Stimulated activated CD4-positive, alpha-beta T cell treated with anti-CD3 and anti-CD28 coated beads, Interleukin-12 subunit alpha, Interleukin-12 subunit beta, amount 100 ng/mL, for 4 hours (primary cell): ENCODE measurements around the gene DTNBP1.
"Not testable (repeated sequence)": the region's sequence is repeated elsewhere in the genome, so short reads cannot be mapped to it uniquely, and the experiment has no call there.

ENCODE experiments used
- DNase-seq: peaks from one replicate; pipeline ENCODE4 v3.0.0-alpha.2; 2020

DTNBP1 gene

DNA sequence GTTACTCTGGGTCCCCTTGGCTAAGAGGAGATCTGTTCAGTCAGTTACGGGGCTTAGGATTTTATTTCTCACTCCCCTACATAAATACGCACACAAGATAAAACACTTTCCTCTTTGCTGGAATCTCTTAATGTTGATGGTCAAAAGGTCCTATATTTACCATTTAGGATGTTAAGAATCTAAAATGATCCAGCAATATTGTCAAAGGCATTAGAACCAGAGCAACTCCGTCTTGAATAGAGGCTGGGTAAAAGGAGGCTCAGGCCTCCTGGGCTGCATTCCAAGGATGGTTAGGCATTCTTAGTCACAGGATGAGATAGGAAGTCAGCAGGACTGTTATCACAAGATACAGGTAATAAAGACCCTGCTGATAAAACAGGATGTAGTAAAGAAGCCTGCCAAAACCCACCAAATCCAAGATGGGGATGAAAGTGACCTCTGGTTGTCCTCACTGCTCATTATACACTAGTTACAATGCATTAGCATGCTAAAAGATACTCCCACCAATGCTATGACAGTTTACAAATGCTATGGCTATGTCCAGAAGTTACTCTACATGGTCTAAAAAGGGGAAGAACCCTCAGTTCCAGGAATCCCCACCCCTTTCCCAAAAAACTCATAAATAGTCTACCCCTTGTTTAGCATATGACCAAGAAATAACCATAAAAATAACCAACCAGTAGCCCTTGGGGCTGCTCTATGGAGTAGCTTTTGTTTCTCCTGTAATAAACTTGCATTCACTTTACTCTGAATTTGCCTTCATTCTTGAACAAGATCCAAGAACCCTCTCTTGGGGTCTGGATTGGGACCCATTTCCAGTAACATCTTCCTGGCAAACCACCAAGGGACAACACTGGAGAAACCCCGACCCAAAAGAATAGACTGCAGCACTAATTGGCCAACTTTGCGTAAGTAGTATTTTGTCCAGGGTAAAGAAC is 107.5 kb downstream of the DTNBP1 start:
- DNase-seq = no peak

DNA sequence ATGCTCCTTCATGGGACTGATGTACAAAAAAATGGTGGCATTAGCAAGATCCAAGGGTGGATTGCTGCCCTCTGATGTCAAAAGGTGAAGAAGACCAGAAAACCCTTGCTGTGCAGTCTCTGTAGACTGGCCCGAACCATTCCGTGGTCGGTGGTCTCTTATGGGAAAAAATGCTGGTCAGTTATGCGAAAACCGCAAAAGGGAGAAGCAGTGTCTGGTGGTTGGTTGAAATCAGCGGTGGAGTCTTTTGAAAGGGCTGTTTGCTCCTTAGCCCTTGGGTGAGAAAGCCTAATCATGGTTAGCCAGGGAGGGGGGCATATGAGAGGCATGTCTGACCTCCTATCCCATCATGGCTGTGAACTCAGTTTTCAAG is 108.1 kb downstream of the DTNBP1 start:
- no peak for DNase-seq

- DNase-seq = no peak
Observed at GRCh38 chr6:15553736-15554294, 109.0 kb downstream of the DTNBP1 start.

DNA sequence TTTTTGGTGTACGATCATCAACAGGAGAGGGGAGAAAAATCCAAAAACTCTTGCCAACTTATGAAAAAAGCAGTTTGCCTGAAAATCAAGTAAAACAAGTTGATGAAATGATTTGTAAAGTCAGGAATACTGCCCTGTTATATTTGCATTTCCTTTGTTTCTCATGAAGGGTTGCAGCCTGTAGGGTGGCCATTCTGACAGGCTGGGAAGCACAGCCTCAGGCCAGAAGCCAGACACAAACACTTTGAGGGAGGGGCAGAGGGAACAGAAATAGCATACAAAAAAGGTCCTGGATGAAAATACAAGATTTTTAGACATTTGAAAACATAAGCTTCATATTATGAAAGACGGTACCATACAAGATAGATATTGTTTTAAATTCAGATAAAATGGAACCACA is 109.8 kb downstream of the DTNBP1 start:
- DNase-seq = no peak

- no peak for DNase-seq
Observed at GRCh38 chr6:15551798-15552197, 111.0 kb downstream of the DTNBP1 start.

DNA sequence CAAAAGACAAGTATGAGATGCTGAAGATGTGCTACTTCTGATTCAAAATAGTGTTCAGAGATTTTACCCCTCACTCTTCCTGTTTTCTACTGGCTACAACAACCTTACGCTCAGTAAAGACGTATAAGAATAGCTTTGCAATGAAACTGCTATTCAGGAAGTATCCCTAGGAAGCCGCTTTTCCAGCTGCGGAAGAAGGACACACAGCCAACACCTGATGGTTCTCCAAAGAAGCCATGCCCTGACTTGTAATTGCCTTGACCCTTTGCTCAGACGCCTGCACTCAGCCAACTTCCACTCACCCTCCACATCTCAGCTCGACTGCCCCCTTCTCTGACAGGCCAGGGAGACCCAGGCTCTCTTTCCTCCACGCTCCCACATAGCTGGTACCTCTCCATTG is 111.6 kb downstream of the DTNBP1 start:
- no peak for DNase-seq

- DNase-seq = no peak
Observed at GRCh38 chr6:15550546-15551123, 112.2 kb downstream of the DTNBP1 start.

DNA sequence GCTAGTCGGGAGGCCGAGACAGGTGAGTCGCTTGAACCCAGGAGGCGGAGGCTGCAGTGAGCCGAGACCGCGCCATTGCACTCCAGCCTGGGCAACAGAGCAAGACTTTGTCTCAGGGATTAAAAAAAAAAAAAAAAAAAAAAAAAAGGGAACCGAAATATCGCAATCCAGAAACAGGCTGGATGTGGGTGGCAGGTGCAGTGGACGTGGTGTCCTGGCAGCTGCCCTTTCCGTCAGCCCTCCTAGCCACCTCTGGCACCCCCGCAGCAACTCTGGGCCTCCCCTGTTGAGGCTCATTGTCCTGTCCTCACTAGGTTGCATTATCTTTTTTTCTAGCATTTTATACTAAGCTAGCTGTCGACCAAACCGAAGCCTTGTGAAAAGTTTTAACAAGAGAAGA is 113.5 kb downstream of the DTNBP1 start:
- DNase-seq = no peak

DNA sequence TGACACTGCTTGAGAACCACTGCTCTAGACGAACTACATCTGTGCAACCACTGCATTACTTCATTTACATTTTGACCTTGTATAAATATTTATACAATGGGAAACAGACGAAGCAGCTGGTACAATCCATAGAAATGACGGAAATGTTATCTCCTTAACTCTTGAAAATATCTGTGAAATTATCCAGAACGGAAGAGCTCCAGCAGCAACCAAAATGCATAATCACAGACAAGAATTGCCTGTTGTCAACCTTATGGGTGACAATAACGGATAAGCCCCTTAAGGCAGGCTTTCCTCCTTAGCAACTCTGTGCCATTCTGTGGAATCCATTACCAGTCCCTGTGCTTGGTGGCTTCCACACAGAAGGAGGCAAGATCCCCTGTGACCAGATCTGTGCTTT is 115.4 kb downstream of the DTNBP1 start:
- DNase-seq = no peak

- DNase-seq = no peak
Observed at GRCh38 chr6:15546591-15546990, 116.2 kb downstream of the DTNBP1 start.

DNA sequence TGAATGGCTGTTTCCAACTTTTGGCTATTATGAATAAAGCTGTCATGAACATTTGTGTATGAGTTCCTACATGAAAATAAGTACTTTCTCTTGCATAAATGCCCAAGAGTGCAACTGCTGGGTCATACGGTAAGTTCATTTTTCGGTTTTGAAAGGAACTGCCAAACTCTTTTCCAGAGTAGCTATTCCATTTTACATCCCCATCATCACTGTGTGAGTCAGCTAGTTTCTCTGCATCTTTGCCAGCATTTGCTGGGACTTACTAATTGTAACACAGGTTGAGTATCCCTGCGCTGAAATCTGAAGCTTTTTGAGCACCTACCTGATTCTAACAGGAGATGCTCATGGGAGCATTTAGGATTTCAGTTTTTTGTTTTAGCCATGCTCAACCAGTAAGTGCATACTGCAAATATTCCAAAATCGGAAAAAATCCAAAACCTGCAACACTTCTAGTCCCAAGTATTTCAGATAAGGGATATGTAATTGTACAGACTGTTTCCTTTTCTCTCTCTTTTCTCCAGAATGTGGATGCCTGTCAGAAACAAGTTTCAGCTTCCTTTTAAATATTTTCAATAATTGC is 118.4 kb downstream of the DTNBP1 start:
- no peak for DNase-seq

DNA sequence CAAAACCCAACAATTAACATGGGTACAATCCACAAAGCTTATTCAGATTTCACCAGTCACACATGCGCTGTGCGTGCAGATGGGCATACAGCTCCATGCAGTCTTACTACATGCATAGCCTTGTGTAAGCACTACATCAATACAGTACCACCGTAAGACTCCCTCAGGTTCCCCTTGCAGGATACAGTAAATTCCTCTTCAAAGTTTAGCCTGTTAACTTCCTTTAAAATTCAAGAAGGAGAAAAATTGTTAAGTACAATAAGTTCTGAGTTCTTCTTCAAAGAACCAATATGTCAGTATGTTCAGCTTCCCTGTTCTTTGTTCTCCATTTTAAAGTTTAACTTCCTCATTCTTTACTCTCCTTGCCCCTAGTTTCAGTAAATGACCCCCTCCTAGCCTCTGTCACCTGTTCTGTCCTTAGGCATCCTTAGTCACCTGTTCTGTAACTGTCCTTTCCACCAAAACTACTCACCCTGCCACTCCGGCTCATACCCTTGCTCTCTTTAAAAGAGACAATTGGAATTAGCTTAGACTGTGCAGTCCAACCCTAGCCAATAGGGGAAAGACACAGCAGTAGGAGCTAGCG is 119.4 kb downstream of the DTNBP1 start:
- not testable (repeated sequence) for DNase-seq

DNA sequence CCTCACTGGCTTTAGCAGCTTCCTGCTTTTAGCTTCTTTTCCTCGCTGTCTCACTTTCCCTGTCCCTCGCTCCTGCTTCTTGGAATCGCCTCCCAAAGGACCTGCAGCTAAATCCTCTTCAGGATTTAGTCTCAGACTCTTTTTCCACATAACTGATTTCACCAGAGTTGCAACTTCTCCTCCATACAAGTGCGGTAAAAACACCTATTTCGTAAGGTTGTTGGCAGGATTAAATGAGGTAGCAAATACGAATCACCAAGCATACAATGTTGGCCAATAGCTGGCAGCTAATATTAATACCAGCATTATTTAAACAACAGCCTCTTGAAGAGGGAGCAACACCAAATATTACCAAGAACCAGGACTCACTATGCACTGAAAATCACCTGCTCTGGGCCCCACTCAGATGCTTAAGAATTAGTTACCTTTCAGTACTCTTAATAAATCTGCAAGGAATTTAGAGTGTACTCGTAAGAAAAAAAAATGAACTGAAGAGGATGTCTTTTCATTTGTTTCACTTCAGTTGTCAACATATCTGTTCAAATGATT is 123.0 kb downstream of the DTNBP1 start:
- DNase-seq = no peak

- no peak for DNase-seq
Observed at GRCh38 chr6:15538766-15539495, 123.9 kb downstream of the DTNBP1 start.

DNA sequence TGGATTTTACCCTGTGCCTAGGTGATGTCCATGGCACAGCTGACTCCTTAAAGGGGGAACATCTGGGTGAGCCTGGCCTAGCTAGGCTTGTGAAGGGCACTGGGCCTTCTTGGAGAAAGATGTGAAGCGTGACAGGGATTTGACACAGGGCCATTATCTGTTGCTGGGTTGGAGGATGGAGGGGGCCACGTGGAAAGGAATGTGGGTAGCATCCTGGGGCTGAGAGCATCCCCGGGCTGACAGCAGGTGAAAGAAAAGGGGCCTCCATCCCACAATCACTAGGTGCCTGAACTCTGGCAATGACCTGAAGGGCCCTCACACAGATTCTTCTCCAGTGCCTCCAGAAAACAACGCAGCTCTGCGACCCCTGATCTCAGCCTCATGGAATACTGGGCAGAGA is 124.7 kb downstream of the DTNBP1 start:
- DNase-seq = no peak

GRCh38 chr6:15536198-15536955 is 126.5 kb downstream of the DTNBP1 start:
- DNase-seq = no peak

- no peak for DNase-seq
Observed at GRCh38 chr6:15535495-15536197, 127.2 kb downstream of the DTNBP1 start.

DNA sequence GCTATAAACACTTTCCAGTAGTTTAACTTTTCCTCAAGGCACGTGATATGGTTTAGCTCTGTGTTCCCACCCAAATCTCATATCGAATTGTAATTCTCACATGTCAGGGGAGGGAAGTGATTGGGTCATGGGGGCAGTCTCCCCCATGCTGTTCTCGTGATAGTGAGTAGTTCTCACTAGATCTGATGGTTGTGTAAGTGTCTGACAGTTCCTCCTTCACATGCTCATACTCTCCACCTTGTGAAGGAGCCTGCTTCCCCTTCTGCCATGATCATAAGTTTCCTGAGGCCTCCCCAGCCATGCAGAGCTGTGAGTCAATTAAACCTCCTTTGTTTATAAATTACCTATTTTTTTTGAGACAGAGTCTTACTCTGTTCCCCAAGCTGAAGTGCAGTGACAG is 127.9 kb downstream of the DTNBP1 start:
- no peak for DNase-seq

DNA sequence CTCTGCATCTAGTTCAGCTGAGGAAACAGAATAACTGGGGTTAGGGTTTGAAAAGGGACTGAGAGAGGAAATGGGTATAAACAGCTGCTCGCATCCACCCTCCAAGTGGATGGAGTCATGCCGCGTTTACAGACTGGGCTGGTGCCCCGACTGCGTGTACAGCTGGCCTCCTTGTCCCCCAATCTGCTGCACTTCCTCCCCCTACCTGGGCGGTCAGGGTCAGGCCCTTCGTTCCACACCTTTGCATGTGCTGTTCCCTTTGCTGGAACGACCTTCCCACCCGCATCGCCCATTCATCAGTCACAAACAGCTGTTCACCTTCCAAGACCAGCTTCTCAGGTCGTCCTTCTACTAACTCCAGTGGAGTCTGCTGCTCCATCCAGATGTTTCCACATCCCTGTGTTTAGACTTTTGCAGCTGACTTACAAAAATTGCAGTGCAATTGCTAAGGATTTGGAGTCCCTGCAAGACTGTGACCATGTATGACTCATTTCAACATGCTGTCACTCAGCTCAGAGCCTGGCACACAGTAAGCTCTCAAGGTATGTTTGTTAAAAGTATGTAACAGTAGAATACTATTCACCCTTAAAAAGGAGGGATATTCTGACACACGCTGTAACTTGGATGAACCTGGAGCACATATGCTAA is 129.3 kb downstream of the DTNBP1 start:
- no peak for DNase-seq

DNA sequence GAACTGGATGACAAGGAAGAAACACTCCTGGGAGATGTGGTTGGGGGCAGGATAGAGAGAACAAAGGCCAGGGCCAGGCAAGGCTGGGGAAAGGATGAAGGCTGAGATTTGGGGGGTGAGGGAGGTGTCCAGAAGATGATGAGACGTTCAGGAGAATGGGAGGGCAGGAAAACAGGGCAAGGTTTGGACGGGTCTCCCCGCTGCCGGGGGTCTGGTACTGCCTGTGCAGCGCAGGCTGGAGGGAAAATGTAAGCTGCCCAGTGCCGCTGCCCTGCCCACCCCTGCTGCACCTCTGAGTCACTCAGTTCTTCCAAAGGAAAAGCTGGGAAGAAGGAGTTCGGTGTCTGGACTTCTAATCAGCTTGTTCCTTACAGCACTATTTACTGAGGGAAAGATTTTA is 130.9 kb downstream of the DTNBP1 start:
- no peak for DNase-seq

GRCh38 chr6:15530411-15530810 is 132.4 kb downstream of the DTNBP1 start:
- DNase-seq = no peak
